Measurements from ENCODE around the gene TBC1D1.

The TBC1D1 gene

GRCh38 chr4:37999965-38000364, 109.1 kb downstream of the TBC1D1 start (continued):
- TF ChIP-seq CREB5 (CRISPR knock-in tag; IDR thresholded peaks at IDR 0.05; ENCODE audit: low read depth): no peak

- TF ChIP-seq ZFP3 (CRISPR knock-in tag; IDR thresholded peaks at IDR 0.05) (no peak), TOX (CRISPR knock-in tag; IDR thresholded peaks at IDR 0.05; ENCODE audit: borderline replicate concordance) (no peak), BACH2 (CRISPR knock-in tag; IDR thresholded peaks at IDR 0.05; ENCODE audit: borderline replicate concordance) (no peak), ZNF8 (CRISPR knock-in tag; IDR thresholded peaks at IDR 0.05) (no peak), ZC3H10 (CRISPR knock-in tag; IDR thresholded peaks at IDR 0.05) (no peak), SNAI2 (CRISPR knock-in tag; IDR thresholded peaks at IDR 0.05) (no peak), RARB (CRISPR knock-in tag; IDR thresholded peaks at IDR 0.05) (no peak), OSR1 (CRISPR knock-in tag; IDR thresholded peaks at IDR 0.05) (no peak), TCF4 (CRISPR knock-in tag; IDR thresholded peaks at IDR 0.05; ENCODE audit: borderline replicate concordance) (no peak), ZFP30 (CRISPR knock-in tag; IDR thresholded peaks at IDR 0.05) (no peak), ARNTL (CRISPR knock-in tag; IDR thresholded peaks at IDR 0.05; ENCODE audit: borderline replicate concordance, low read depth) (no peak), CSDC2 (CRISPR knock-in tag; IDR thresholded peaks at IDR 0.05) (no peak), CREB5 (CRISPR knock-in tag; IDR thresholded peaks at IDR 0.05; ENCODE audit: low read depth) (no peak), PATZ1 (CRISPR knock-in tag; IDR thresholded peaks at IDR 0.05; ENCODE audit: borderline replicate concordance) (no peak), ZNF565 (CRISPR knock-in tag; conservative IDR thresholded peaks at IDR 0.05; ENCODE audit: low read depth) (no peak), GLIS3 (CRISPR knock-in tag; IDR thresholded peaks at IDR 0.05) (no peak), ZNF70 (CRISPR knock-in tag; IDR thresholded peaks at IDR 0.05) (no peak), ISL1 (CRISPR knock-in tag; IDR thresholded peaks at IDR 0.05) (no peak), ESRRG (CRISPR knock-in tag; IDR thresholded peaks at IDR 0.05) (no peak)
- TF ChIP-seq, protein P1, sequence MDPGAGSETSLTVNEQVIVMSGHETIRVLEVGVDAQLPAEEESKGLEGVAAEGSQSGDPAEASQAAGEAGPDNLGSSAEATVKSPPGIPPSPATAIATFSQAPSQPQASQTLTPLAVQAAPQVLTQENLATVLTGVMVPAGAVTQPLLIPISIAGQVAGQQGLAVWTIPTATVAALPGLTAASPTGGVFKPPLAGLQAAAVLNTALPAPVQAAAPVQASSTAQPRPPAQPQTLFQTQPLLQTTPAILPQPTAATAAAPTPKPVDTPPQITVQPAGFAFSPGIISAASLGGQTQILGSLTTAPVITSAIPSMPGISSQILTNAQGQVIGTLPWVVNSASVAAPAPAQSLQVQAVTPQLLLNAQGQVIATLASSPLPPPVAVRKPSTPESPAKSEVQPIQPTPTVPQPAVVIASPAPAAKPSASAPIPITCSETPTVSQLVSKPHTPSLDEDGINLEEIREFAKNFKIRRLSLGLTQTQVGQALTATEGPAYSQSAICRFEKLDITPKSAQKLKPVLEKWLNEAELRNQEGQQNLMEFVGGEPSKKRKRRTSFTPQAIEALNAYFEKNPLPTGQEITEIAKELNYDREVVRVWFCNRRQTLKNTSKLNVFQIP (CRISPR knock-in tag; IDR thresholded peaks at IDR 0.05; ENCODE audit: borderline replicate concordance, low read depth): no peak
- no peak for ATAC-seq
Observed at GRCh38 chr4:38001927-38002326, 111.0 kb downstream of the TBC1D1 start.

DNA sequence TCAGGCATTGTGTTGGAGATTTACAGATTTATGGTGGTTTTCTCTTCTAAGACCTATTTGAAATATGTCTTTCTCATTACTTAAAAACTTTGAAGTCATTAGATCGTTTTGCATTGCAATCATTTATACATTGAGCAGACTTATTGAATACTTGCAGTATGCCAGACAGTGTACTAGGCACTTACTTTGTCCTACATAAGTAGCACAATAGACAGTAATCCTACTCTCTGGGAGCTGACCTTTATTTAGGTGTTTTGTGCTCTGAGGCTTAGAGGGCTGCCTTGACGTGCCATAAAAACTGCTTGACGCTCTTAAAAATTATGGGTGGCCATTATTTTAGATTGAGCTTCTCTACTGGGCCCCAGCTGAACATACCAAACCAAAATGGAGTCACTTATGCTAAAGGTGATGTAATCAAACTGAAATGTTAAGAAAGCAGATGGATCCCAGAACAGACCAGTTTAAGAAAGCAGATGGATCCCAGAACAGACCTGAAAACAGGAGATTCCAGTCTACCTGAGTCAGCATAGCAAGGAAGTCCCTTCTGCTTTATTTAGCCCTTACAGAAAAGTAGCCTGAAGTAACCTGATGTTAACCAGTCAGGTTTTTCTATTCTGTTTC, 111.7 kb downstream of the TBC1D1 start:
- ATAC-seq: peak; percentile 57
- peak; percentile 92 for TF ChIP-seq SNAI2 (CRISPR knock-in tag; IDR thresholded peaks at IDR 0.05)
- TF ChIP-seq TSHZ2 (CRISPR knock-in tag; IDR thresholded peaks at IDR 0.05): 0 out of 2 replicates have a peak, but pooled peaks have one; percentile 24
- TF ChIP-seq, protein P1 (CRISPR knock-in tag; IDR thresholded peaks at IDR 0.05; ENCODE audit: borderline replicate concordance, low read depth): no peak
- no peak for TF ChIP-seq TOX (CRISPR knock-in tag; IDR thresholded peaks at IDR 0.05; ENCODE audit: borderline replicate concordance)
- peak; percentile 24; the same call in 1 of the 2 replicates for TF ChIP-seq ZNF8 (CRISPR knock-in tag; IDR thresholded peaks at IDR 0.05)
- no peak for TF ChIP-seq ZNF565 (CRISPR knock-in tag; conservative IDR thresholded peaks at IDR 0.05; ENCODE audit: low read depth)
- no peak for TF ChIP-seq ZFP30 (CRISPR knock-in tag; IDR thresholded peaks at IDR 0.05)
- TF ChIP-seq ISL1 (CRISPR knock-in tag; IDR thresholded peaks at IDR 0.05): peak; percentile 87
- no peak for TF ChIP-seq BACH2 (CRISPR knock-in tag; IDR thresholded peaks at IDR 0.05; ENCODE audit: borderline replicate concordance)
- TF ChIP-seq ARNTL (CRISPR knock-in tag; IDR thresholded peaks at IDR 0.05; ENCODE audit: borderline replicate concordance, low read depth): no peak
- TF ChIP-seq PPARA (CRISPR knock-in tag; IDR thresholded peaks at IDR 0.05; ENCODE audit: borderline replicate concordance): no peak
- TF ChIP-seq OSR1 (CRISPR knock-in tag; IDR thresholded peaks at IDR 0.05): 0 out of 2 replicates have a peak, but pooled peaks have one; percentile 72
- TF ChIP-seq CSRNP3 (CRISPR knock-in tag; IDR thresholded peaks at IDR 0.05): no peak
- TF ChIP-seq ZFP3 (CRISPR knock-in tag; IDR thresholded peaks at IDR 0.05): peak; percentile 67; the same call in 1 of the 2 replicates
- no peak for TF ChIP-seq TCF4 (CRISPR knock-in tag; IDR thresholded peaks at IDR 0.05; ENCODE audit: borderline replicate concordance)
- TF ChIP-seq GLIS3 (CRISPR knock-in tag; IDR thresholded peaks at IDR 0.05): no peak
- TF ChIP-seq ESRRG (CRISPR knock-in tag; IDR thresholded peaks at IDR 0.05): no peak
- TF ChIP-seq ZC3H10 (CRISPR knock-in tag; IDR thresholded peaks at IDR 0.05): no peak
